22Rv1 (cell line): Measurements from ENCODE around the gene GRWD1.

Source experiments
- H3K27ac ChIP-seq: fragments of 450-650 bp; 2 replicates; pipeline ENCODE4 v1.5.1; 2017
- ZFX ChIP-seq: fragments of 450-650 bp; IDR thresholded peaks from 2 replicates; pipeline ENCODE4 v1.6.1; 2017; ENCODE audit warnings: antibody characterized with exemption, borderline replicate concordance
- TF ChIP-seq, protein P1 (sequence below): fragments of 450-650 bp; IDR thresholded peaks from 2 replicates; pipeline ENCODE4 v1.5.1; 2017; ENCODE audit warnings: mild to moderate bottlenecking

GRWD1 gene

DNA sequence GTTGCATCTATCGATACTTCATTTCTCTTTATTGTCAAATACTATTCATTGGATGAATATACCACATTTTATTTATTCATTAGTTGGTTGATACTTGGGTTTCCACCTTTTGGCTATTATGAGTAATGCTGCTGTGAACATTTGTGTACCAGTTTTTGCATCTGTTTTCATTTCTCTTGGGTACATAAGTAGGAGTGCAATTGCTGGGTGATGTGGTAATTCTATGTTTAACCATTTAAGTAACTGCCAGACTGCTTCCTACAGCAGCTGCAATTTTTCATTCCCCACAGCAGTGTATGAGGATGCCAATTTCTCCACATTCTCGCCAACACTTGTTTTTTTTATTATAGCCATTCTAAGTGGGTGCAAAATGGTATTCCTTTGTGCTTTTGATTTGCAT is 12.2 kb downstream of the GRWD1 start:
- H3K27ac ChIP-seq: no peak overlapping the region

DNA sequence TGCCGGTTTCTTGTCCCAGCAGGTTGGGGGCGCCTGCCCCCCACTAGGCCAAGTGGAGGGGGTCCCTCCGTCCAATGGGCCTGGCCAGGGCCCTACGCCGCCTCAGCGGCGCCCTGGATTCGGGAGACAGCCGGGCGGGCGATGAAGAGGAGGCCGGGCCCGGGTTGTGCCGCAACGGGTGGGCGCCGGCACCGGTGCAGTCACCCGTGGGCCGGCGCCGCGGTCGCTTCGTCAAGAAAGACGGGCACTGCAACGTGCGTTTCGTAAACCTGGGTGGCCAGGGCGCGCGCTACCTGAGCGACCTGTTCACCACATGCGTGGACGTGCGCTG is 15.8 kb downstream of the GRWD1 start:
- no peak overlapping the region for H3K27ac ChIP-seq
- TF ChIP-seq, protein P1, sequence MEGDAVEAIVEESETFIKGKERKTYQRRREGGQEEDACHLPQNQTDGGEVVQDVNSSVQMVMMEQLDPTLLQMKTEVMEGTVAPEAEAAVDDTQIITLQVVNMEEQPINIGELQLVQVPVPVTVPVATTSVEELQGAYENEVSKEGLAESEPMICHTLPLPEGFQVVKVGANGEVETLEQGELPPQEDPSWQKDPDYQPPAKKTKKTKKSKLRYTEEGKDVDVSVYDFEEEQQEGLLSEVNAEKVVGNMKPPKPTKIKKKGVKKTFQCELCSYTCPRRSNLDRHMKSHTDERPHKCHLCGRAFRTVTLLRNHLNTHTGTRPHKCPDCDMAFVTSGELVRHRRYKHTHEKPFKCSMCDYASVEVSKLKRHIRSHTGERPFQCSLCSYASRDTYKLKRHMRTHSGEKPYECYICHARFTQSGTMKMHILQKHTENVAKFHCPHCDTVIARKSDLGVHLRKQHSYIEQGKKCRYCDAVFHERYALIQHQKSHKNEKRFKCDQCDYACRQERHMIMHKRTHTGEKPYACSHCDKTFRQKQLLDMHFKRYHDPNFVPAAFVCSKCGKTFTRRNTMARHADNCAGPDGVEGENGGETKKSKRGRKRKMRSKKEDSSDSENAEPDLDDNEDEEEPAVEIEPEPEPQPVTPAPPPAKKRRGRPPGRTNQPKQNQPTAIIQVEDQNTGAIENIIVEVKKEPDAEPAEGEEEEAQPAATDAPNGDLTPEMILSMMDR: no peak
- no peak for TF ChIP-seq ZFX

More for the DNA sequence above, 12.2 kb downstream of the GRWD1 start:
- TF ChIP-seq ZFX: no peak
- TF ChIP-seq, protein P1: no peak

DNA sequence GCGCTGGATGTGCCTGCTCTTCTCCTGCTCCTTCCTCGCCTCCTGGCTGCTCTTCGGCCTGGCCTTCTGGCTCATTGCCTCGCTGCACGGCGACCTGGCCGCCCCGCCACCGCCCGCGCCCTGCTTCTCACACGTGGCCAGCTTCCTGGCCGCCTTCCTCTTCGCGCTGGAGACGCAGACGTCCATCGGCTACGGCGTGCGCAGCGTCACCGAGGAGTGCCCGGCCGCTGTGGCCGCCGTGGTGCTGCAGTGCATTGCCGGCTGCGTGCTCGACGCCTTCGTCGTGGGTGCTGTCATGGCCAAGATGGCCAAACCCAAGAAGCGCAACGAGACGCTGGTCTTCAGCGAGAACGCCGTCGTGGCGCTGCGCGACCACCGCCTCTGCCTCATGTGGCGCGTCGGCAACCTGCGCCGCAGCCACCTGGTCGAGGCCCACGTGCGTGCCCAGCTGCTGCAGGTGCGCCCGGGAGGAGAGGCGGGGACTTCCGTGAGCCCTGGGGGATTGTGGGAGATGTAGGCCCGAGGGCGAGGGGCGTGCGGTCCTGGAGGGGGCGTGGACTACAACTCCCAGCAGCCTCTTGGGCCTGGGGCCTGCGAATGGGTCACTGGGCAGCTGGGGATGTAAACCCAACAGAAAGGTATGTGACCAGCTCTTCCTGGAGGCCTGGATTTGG is 16.3 kb downstream of the GRWD1 start:
- no peak overlapping the region for H3K27ac ChIP-seq
- no peak for TF ChIP-seq ZFX
- TF ChIP-seq, protein P1: no peak

DNA sequence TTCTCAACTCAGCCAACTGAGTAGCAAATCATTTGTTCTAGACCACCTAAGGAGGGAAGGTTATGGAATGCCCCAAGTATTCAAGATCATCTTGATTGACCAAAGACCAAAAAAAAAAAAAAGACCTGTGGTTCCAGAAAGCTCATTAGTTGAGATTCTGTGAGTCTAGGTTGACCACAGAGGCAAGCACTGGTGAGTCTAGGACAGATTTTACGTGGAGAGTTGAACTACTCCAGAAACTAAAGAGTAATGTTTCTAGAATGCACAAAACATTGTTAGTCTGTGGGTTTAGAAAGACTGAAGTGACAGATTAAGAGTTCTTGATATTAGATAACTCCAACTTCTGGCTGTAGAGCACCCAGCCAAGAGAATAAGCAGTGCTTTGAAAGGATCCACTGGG is 19.4 kb downstream of the GRWD1 start:
- H3K27ac ChIP-seq: 0 out of 2 replicates have a peak overlapping the region, but pooled peaks have one; percentile 9
- TF ChIP-seq, protein P1: no peak
- TF ChIP-seq ZFX: no peak

DNA sequence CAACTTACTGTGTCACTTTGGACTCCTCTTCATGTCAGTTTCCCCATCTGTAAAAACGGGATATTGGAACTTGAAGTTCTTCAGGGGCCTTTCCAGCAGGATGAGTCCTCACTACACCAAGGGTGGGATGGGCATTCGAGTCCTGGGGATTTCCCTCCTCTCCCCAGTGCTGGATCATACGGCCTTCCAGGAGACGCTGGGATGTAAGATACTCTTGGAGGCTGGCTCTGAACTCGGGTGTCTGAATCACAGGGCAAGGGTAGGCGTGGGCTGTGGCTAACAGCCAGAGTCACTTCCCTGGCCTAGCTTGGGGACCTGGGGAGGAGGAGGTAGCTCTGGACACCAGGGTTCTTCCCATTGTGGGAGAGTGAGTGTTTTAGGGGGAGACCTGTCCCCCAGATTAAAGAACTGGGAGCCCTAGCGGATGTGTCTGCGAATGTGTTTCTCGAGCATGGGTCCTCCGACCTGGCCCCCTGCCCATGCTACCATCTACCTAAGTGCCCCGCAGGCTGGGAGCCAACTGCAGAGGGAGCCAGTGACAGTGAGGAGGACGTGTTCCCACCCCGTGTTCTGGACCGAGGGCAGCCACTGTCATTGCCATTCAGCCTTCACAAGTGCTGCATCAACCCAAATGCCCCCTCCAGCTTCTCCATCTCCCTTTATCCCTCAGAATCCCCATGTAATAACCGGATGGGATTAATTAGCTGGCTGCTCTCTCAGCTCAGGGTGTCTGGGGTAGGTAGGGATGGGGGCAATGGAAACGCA is 21.0 kb downstream of the GRWD1 start:
- no peak overlapping the region for H3K27ac ChIP-seq
- TF ChIP-seq ZFX: no peak
- TF ChIP-seq, protein P1: no peak

DNA sequence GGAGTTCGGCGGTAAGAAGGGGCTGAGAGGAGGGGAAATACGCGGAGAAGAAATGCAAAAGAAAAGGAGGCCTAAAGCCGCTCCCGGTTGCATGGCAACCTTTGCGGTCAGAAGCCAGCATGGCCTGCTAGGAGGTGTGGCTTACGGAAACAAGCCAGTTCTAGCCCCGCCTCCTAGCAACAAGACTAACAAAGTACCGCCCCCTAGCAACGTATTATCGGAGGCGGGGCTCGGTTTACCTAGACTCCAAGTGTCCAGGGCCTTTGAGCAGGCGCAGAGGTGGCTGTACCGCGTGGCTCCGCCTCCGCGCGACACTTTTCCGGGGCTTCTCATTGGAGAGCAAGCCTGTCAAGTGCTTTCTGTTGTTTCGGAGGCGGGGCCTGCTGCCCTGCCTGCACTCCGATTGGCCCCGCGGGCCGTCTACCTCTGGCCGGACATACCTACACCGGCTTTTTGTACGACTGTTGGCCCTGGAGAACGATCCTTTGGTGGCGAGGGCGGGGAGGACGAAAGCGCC is 23.0 kb downstream of the GRWD1 start:
- TF ChIP-seq, protein P1: no peak
- H3K27ac ChIP-seq: peak overlapping the region; percentile 97

DNA sequence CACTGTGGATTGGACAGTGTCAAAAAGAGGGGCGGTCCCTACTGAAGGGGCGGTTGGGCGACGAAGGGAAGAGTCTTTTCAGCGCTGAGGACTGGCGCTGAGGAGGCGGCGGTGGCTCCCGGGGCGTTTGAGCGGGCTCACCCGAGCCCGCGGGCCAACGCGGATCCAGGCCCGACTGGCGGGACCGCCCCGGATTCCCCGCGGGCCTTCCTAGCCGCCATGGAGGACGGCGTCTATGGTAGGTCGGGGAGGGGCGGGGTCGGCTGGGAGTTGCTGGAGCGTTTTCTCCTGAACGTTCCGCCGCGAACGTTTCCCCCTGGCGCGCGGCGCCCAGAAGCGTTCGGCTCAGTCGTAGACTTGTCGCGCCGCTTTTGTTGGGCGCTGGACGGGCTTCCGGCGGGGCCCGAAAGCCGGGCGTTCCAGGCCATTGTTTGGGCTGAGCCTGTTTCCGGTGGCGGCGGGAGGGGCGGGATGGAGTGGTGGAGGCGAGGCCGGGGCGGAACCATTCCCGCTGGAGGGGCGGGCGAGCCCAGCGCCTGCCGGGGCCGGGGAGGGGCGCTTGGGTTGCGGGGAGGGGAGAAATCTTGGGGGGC is 23.6 kb downstream of the GRWD1 start, which contains the start of gene CYTH2:
TSS of gene CYTH2 (plus strand) at position 81 of the 593 bp plus-strand sequence. CDS start at position 220, 139 bp downstream.
- TF ChIP-seq, protein P1: no peak
- no peak for TF ChIP-seq ZFX
- H3K27ac ChIP-seq: peak within 1 kb of the TSS; percentile 97
